DMS 273 treated with DMSO at 0.1 percent for 48 hours (cell line): Measurements from ENCODE around the gene EXOC4.
"Not testable (repeated sequence)": the region's sequence is repeated elsewhere in the genome, so short reads cannot be mapped to it uniquely, and the experiment has no call there.

Experiments
- DNase-seq: peaks from one replicate; lab custom pipeline; 2025; lab: John Stamatoyannopoulos, UW

Gene EXOC4

DNA sequence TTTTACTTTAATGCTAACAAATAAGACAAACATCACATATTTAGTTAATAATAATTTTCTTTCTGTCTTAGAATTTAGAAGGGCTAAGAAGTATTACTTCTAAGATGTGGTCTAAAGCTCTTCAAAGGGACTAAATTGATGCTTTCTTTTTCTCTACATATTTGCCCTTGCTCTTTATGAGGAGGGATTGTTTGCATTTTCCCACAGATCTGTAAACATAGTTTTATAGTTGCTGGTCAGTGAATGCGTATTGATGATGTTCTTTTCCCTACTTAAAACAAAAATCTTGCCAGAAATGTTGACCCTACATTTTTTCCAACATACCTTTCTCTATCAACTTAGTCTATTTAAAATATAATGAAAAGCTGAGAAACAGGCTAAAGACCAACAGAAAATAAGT, 501.8 kb downstream of the EXOC4 start:
- DNase-seq, result no peak

DNA sequence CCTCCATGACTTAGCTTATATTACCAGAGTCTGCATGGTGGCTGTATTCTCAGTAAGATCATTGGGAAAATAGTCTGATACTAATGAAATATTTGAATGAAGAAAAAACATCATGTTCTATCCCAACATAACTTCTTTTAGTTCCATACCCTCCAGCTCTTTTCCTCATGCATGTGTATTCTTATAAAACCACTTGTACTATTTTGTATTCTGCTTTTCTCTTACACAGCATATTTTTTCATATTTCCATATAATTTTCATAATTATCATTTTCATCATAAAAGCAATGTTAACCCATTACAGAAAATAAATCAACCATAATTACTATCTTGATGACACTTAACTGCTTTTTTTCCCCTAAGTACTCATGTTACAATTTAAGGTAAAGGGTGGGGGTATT, 503.0 kb downstream of the EXOC4 start:
- no peak for DNase-seq

DNA sequence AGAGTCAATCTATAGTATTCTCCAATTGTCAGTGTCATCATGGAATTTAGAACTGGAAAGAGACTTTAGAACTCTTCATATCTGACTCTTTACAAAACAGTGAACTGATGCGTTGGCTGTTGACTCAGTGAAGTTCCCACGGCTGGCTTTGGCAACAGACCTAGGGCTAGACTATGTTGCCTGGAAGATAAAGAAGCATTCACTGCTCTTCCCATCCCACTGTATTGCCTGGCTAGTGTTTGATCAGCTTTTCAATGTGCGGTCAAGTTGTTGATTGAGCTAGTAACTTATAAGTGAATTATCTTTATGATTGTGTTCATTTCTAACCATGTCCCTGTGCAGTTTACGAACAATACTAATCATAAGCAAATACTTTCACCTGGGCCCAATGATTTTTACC, 508.6 kb downstream of the EXOC4 start:
- no peak for DNase-seq

DNA sequence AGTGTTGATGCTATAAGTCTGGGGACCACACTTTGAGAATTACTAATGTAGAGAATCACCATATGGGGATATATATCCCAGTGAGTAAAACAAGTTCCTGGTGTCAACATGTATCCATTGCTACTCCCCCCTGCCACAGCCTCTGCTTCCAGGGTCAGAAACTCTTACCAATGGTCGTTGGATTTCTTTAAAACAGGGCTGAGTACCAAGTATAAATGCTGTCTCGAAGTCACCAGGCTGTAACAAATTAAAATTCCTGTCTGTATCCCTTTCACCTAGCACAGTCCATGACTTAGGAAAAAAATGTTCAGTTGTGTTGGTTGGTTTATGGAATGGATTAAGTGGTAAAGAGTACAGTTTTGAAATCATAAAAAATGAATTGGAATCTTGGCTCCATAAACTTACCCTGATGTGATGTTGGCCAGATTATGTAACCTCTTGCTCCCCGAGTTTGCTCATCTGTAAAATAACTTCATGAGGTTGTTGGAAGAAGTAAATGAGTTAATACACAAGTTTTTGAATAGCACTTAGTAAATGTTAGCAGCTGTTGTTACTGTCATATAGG, 510.3 kb downstream of the EXOC4 start:
- DNase-seq, result no peak

DNA sequence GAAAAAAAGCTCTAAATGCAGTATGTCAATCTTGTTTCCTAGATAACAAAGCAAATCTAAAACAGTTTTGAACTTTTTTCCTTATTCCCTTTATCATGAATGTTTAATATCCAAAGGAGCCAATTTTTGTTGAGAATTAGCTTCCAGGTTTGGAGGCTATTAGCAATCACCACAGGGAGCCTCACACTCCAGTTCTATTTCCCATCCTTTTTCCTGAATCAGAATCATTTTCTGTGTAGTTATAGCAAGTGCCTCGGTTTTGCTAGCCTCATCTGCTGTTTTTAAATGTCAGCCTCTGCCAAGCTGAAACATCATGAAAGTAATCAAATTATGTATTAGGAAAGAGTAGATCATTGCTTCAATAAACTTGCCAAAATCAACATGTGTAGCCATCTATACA, 516.8 kb downstream of the EXOC4 start:
- no peak for DNase-seq

DNA sequence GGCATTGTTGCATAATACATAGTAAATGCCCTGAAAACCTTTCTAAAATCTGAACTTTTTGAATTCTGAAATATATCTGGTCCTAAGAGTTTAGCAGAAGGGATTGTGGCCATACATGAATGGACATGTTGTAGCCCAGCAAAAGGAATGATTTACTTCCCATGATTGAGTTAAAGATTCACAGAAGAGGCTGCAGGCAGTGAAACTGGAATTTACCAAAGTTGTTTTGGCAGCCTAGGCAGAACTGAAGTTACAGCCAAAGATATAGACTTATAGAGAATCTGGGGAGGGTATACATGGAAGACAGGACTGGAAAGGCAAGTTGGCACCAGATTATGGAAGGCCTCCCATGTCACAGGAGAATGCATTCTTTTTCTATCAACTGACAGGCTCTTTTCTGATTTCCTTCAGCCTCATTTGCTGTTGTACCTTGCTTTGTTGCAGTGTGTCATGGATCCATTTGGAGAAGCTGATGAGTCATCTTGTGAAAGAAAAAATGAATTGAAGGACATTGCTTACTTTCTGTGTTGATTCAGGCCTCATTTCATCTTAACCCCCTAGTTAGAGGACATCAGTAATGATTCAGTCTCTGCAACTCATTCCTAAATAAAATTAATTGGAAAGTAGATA, 518.1 kb downstream of the EXOC4 start:
- DNase-seq, result no peak

DNA sequence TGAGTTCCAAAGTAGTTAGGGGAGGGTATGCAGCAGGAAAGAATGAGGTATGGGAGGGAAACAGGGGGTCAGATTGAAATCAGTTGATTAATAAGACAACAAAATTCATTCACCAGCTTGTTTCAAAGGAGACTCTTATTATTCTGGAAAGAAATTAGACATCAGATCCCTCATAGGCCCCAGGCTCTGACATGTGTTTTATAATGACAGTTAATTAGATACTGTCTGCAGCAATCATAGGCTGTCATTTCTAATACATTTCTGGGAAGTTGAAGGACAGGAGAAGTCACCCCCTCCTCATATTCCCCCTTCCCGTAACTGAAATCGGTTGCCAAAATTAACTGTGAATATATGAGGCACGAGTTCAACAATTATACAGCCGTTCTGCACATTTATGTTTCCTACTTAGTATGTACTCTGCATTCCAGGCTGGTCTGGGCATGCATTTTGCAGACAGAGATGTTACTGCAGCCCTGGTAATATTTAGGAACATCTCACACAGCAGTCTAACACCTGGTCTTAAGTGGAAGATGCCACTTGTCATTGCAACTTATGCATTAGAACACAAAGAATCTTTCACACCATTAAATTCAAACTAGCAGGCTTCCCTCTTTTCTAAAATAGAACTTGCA, 519.0 kb downstream of the EXOC4 start:
- DNase-seq, result no peak

DNA sequence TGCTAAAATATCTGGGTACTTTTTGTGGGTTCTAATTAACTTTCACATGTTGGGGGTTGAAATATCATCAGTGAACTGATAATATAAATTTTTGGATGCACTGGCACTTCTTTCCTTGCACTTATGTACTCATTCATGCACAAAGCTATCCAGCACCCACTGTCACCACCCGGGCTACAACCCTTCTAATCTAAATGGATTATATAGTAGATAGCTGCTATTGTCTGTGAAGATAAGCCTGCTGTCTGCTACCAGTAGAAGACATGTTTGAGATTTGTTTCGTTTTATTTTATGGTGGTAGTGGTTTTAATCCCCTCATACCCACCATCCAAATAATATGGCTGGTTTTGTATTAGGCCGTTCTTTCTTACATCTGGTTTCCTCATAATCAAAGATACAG, 520.7 kb downstream of the EXOC4 start:
- no peak for DNase-seq

DNA sequence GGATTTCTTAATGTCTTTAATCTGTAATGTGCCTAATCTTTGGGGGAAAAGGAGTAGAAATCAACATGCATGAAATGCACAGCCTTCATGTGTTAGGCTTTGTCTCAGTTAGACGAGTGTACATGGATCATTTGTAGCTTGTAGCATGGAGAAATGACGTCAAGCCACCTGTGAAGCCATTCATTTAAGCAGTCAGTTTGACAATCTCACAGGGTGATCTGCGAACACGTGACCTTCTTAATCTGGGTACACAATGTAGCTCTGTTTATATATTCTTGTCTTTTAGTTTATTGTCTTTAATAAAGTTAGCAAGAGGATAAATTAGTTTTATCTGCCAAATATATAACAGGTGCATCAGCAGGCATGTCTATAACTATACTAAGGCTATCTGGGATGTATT, 522.3 kb downstream of the EXOC4 start:
- DNase-seq, result no peak

DNA sequence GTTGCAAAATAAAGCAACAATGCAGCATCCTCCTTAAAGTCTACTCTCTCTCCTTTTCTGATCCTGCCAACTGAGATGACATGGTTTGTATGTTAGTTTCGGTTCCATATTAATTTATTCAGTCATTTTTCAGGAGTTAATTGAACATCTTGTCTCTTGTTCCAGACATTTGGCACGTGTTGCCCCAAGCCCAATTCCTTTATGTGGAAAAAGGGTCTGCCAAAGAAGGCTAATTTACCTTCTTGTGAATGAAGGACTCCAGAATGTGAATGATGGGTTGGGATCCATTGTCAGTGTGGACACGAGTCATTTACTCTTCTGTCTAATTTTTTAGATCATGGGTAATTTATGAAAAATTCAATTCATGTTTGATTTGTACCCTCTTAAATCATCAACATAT, 523.4 kb downstream of the EXOC4 start:
- DNase-seq, result no peak

DNA sequence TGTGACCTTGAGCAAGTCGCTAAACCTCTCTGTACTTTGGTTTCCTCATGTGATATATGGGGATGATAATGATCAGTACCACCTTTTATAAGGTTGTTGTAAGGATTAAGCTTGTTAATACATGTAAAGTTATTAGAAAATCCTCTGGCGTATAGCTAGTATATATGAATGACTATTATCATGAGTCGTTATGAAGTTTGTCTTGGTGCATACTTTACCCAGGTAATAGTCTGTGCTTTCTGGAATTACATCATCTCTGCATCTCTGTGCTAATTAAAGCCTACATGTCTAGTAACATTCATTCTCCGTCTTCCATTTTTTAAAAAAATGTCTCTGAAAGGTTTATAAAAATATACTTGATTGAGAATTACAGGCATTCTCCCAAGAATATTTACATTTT, 524.8 kb downstream of the EXOC4 start:
- DNase-seq, result no peak

DNA sequence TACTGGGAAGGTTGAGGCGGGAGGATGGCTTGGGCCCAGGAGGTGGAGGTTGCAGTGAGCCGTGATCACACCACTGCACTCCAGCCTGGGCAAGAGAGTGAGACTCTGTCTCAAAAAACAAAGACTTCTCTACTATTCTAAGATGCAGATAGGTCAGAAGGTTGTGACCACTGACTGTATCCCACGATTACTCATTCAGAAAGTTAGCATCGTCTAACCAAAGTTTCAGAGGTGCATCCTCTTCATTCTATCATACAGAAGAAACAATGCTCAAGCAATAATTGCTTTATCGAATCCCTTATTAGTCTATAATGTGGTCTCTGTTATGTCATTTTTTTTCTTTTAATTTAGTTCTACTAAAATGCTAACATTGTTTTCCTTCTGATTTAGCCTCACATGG, 525.6 kb downstream of the EXOC4 start:
- no peak for DNase-seq

DNA sequence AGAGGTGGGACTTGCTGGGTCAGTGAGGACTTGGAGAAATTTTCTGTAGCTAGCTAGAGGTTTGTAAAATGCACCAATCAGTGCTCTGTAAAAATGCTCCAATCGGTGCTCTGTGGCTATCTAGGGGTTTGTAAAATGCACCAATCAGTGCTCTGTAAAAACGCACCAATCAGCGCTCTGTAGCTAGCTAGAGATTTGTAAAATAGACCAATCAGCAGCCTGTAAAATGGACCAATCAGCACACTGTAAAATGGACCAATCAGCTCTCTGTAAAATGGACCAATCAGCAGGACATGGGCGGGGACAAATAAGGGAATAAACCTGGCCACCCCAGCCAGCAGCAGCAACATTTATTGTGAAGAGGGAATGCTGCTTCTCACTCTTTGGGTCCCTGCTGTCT, 526.7 kb downstream of the EXOC4 start:
- not testable (repeated sequence) for DNase-seq

DNA sequence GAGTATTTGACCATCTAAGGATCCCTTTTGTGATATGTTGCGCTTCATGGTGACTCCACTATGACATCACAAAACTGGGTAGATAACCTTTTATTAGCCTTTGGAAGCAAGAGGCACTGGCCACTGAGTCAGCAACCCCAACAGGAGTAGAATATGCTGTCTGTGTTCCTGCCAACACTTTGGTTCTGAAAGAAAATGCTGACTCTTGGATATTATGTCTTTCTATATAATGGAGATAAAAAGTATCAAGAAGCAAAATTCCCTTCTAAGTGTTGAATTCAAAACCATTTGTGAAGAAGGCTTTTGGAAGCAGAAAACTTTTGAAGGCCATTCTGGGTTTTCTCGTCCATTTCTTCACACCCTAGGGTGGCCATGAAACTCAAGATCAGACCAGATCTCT, 528.0 kb downstream of the EXOC4 start:
- DNase-seq, result no peak

DNA sequence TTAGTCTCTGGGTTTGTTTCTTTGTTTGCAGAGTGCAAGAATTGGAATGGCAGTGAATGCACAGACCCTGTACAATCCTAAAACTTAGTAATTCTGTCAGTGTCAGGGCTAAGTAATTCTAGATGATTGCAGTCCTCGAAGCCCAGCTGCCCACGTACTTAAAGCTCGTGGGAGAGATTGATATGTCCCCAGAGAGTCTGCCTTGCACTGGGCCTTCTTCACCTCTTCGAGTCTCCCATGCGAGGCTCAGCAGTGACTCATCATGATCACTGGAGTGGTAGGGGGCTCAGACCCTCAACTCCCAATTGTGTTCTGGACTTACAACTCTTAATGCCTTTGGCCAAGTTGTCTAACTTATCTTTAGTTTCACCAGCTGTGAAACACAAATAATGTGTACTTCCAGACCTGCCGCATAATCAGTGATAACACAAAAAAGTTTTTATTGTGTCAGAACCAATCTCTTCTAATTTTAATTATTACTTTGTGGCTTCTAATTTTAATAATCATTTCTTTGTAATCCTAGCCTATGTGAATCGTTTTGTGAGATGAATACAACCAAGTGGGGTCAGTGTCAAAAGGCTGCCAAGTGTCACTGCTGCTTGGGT, 528.7 kb downstream of the EXOC4 start:
- DNase-seq, result no peak

DNA sequence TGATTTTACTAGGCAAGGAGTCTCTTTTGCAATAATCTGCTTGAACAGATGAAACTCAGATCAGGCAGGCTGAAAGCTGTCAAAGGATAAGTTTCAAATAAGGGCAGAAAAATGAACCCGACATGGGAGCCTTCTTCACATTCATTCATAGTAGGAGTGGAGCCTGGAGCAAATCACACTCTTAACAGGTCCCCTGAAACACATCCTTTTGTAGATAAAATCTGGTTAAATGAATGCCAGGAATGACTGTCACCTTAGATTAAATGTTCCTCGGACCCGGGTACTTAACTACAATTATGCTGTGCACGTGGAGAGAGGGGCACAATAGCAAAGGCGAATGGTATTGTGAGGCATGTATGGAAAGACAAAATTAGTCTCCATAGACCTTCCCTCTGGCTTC, 529.6 kb downstream of the EXOC4 start:
- DNase-seq, result no peak

DNA sequence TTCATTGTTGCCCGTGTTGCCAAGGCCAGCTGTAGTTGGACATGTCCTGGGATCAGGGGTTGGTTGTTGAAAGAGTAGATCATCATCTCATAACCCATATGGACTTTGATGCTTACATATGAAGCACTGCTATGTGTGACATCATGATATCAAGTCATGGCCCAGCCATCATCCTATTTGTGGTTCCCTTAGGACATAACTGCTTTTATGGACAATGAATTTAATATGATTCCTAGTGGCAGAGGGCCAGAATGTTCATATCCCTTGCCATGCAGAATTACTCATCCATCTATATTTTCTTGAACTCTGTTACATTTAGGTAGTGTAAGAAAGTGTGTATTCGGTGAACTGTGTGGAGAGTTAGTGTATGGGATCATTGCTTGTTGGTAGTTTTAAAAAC, 530.4 kb downstream of the EXOC4 start:
- DNase-seq, result no peak

DNA sequence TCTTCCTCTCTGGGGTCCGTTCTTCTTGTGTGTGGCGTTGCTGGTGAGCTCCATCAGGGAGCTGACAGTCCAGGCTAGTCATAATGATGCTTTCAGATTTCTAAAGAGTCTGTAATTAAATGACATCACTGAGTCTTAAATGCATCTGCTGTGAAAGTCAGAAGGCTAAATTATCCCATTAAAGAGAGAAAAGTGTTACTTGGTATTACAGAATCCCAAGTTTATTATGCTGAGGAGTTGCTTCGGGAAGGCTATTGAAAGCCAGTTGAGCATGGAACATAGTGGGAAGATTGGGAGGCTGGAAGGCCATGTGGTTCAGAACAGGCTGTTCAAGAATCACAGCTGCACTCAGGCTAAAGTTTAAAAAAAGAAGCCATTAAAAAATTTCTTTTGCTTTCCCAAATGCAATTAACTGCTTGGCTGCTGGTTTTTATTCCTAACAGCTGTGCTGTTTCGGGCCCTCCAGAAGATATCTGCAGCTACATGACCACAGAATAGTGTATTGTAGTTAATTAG, 531.7 kb downstream of the EXOC4 start:
- no peak for DNase-seq

DNA sequence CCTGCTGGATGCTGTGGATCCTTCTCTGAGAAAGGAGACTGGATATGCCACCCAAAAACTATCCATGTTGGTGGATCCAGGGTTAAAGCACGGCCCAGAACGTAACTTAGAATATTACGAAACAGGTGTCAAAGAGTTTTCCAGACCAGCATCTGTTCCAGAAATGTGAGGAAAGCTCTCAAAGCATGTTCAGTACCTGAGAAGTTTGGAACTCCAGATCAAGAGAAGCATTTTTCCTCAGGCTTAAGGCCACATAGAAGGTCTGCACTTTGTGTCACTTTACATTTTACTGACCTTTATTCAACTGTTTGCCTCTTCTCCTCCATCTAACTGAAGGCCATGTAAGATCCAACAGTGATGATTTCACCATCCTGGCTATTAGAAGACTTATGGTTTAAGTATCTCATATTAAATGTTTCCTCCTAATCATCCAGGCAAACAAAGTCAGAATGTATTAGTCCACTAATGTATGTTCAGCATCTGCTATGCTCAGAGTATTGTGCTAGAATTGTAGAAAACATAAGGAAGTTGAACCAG, 533.6 kb downstream of the EXOC4 start:
- DNase-seq, result no peak

DNA sequence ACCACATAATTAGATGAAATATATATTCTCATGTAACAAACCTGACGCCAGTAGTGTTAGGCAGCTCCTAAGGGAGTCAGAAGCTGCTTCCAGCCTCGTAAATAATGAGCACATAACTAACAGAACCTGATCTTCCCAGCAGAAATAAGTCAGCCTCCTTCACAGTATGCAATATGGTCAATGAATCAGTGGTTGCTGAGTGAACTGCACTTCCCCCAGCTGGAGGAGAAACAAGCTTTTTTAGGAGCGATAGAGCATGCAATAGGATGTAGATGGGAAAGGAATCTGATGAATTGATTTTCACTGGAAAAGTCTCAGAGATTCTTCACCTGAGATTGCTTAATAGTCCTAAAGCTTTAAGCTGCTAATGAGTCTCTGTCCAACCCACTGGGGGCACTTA, 537.1 kb downstream of the EXOC4 start:
- no peak for DNase-seq

DNA sequence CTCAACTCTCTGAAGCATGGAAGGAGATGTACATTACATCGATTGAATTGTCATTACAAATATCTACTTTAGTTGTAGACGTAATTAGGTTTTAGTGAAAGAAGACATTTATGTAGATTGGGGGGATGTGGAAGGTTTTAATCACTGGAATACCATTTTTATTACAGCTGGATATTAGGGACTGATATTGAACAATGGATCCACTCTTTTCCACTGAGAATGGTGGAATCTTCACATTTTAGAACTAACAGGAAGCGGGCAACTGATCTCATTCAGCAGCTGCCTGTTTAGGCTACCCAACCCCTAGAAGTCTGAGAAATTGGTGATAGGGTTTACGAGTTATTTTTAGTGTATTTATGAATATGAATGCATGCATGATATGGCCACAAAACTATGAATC, 538.0 kb downstream of the EXOC4 start:
- DNase-seq, result no peak

DNA sequence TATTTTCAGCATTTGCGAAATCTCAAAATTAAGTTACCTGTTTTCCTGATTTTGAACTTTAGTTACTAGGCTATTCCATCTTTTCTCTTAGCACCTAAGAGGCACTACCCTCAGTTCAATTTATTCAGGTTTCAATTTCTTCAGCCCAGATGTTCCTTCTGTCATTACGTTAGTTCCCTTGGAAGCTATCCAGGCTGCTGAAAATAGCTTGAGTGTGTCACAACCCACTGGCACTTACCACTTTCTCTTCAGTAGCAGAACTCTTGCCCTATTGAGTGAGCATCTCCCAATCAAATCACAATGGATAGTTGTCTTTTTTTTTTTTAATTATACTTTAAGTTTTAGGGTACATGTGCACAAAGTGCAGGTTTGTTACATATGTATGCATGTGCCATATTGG, 541.6 kb downstream of the EXOC4 start:
- peak; percentile 80 for DNase-seq

DNA sequence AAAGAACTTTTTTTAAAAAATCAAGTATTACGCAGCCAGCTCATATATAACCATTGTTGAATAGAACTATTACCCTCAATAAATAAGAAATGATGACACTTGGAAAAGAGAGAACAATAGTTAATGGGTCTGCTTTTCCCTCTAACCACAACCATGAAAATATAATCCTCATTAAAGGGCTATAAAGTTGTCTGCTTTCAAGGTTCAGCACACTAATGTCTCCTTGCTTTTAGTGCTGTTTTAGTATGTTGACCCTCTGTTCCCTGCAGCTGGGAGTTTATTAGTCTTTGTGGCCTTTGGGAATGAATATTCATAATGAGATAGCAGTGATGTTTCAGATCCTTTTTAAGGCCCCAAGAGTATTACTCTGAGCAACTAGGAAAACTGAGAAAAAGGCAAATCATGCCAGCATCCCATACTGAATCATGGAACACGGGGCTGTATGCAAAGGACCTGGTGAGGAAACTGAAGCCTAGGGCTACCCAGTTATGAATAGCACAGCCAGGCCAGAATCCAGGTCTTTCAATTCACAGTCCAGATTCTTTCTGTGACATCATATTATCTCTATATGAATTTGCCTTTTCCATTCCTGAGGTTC, 542.3 kb downstream of the EXOC4 start:
- DNase-seq, result no peak
